Kidney epithelial cell (primary cell): Measurements from ENCODE around the gene MBOAT2. TPM values are rescaled to one million over a fixed set of nuclear protein-coding genes. Genes with fewer than 3 reads are reported as not detected.

Source experiments
- DNase-seq: peaks from one replicate; pipeline ENCODE4 v3.0.0-alpha.2; 2010; ENCODE audit warnings: low read depth
- H3K27me3 ChIP-seq: 2 replicates; pipeline ENCODE4 v1.6.0; 2011; ENCODE audit warnings: low read length; ENCODE audit not compliant: control insufficient read depth, insufficient read depth
- H3K36me3 ChIP-seq: 2 replicates; pipeline ENCODE4 v1.5.1; 2011; ENCODE audit warnings: low read length; ENCODE audit not compliant: control insufficient read depth, insufficient read depth
- H3K4me3 ChIP-seq: 2 replicates; pipeline ENCODE4 v1.5.1; 2011; ENCODE audit warnings: low read depth, mild to moderate bottlenecking, control low read depth, low read length
- total RNA-seq: library from RNA; depleted of rRNA; stranded (reverse); fragments of >200 nt; gene quantifications from 2 replicates; pipeline ENCODE4 v1.2.3, GENCODE V29; 2015
- TF ChIP-seq, protein P1 (sequence below): IDR thresholded peaks from 2 replicates; pipeline ENCODE4 v1.5.1; 2011; ENCODE audit warnings: mild to moderate bottlenecking, moderate library complexity, low read length, control low read depth, inconsistent platforms; ENCODE audit not compliant: insufficient read depth, poor library complexity, severe bottlenecking

Gene MBOAT2
- total RNA-seq, 1 donor from 2014 or later = 32.2 TPM

DNA sequence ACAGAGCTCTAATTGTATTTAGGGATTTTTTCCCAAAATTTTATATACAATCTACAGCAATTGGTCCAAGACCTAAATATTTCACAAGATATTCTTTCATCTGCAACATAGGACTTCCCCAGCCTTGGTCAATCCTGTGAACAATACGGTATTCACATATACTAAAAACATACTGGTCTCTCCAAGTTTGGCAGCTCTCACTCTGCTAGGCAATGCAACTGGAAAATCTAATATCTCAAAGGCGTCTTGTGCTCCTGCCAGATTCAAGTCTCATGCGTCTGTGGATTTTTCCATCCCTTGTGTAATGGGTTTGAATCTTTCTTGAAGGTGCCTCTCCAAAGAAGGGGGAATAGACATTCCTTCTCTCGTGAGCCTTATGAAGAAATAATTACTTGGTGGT, 27.4 kb upstream of the MBOAT2 start:
- TF ChIP-seq, protein P1, sequence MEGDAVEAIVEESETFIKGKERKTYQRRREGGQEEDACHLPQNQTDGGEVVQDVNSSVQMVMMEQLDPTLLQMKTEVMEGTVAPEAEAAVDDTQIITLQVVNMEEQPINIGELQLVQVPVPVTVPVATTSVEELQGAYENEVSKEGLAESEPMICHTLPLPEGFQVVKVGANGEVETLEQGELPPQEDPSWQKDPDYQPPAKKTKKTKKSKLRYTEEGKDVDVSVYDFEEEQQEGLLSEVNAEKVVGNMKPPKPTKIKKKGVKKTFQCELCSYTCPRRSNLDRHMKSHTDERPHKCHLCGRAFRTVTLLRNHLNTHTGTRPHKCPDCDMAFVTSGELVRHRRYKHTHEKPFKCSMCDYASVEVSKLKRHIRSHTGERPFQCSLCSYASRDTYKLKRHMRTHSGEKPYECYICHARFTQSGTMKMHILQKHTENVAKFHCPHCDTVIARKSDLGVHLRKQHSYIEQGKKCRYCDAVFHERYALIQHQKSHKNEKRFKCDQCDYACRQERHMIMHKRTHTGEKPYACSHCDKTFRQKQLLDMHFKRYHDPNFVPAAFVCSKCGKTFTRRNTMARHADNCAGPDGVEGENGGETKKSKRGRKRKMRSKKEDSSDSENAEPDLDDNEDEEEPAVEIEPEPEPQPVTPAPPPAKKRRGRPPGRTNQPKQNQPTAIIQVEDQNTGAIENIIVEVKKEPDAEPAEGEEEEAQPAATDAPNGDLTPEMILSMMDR = no peak
- Histone ChIP-seq H3K36me3 (no peaks in the 10 kb centered on the region), H3K4me3 (no peak overlapping the region), H3K27me3 (no peaks in the 10 kb centered on the region)
- DNase-seq = no peak

DNA sequence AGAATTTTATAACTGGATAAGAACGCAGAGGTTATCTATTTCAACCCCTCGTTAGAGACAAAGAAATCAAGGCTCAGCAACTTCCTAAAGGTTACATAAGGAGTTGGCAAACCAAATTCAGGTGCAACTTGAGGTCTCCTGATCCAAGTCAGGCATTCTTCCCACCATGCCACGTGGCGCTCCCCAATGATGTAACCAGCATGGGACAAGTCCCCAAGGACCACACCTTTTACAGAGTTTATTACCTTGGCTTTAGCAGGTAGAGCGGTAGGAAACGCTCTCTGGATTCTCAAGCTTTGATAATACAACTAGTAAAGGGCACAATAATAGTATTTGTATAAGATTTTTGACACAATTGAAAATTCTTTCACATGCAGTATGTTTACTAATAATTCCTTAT, 26.7 kb upstream of the MBOAT2 start:
- TF ChIP-seq, protein P1 = no peak
- no peak overlapping the region for H3K4me3 ChIP-seq
- no peak for DNase-seq
- H3K36me3 ChIP-seq = no peaks in the 10 kb centered on the region
- H3K27me3 ChIP-seq = no peaks in the 10 kb centered on the region

DNA sequence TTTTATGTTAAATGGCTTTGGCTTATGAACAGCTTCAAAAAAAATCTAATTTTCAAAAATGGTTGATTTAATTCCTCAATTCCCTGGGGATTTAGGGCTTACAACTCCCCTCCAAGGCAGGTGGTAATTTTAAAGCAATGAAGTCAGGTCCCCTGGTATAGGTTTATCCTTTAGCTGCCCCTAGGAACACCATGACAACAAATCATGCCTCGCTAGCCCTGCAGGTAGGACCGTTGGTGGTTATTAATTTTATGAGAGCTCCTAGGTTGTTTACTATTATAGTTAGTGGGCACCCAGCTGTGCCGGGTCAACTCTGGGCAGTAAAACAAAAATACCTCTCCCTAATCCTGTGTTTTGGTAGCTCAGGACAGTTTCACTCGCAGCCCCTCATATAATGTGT, 26.2 kb upstream of the MBOAT2 start:
- TF ChIP-seq, protein P1 = no peak
- DNase-seq = no peak
- no peak overlapping the region for H3K4me3 ChIP-seq

DNA sequence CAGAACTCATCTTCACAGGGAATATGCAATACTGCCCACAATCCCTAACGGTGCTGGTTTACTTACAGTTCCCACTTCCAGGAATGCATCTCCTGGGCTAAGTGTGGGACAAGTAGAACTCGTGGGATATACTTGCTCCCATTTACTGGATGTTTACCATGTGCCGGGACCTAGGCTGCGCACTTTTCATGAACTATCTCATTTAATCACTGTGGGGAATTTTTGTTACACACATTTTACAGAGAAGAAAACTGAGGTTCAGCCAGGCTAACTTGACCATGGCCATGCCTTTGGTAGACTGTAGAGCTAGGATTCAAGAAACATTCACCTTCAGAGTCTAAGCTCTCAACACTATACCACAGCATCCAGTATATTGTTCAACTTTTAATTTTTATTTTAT, 24.4 kb upstream of the MBOAT2 start:
- TF ChIP-seq, protein P1 = no peak
- Histone ChIP-seq H3K27me3 (no peaks in the 10 kb centered on the region), H3K4me3 (no peak overlapping the region), H3K36me3 (no peaks in the 10 kb centered on the region)
- no peak for DNase-seq

More for the DNA sequence above, 26.2 kb upstream of the MBOAT2 start:
- no peaks in the 10 kb centered on the region for H3K36me3 ChIP-seq
- no peaks in the 10 kb centered on the region for H3K27me3 ChIP-seq

DNA sequence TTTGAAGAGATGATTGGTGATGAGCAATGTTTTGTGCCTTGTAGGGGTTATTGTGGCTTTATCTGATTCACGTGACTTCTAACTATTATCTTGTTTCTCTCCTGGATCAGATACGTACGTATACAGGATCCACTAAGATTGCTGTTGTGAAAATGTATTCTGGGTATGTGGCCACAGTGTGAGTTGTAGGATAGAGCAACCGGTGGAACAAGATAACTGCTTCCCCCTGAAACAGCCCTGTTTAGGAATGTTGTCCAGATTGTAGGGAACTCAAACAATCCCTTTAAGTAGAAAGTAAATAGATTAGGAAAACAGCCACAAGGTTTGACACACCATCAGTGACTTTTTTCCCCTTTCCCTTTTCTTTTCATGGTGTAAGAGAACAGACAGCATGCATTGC, 22.3 kb upstream of the MBOAT2 start:
- DNase-seq = no peak
- Histone ChIP-seq H3K27me3 (no peaks in the 10 kb centered on the region), H3K36me3 (no peaks in the 10 kb centered on the region), H3K4me3 (no peak overlapping the region)
- TF ChIP-seq, protein P1 = no peak

DNA sequence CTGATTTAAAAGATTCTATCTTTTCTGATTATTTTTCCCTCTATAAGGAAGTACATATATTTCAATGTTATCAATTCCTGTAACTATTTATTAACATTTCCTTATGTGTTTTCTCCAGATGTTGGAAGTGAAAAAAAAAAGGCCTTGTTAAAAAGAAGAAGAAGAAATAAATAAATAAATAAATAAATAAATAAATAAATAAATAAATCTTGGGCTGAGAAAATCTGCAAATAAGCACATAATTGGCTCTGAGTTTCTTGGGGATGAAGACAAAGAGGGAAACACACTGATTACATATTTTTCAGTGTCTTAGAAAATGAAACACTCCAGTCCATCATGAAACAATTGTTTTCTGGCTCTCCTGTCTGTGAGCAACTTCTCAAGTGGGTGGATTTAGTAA, 21.1 kb upstream of the MBOAT2 start:
- H3K4me3 ChIP-seq = no peak overlapping the region
- no peaks in the 10 kb centered on the region for H3K36me3 ChIP-seq
- no peak for DNase-seq
- TF ChIP-seq, protein P1 = no peak
- H3K27me3 ChIP-seq = no peaks in the 10 kb centered on the region
